DND-41 (cell line): ENCODE data around the gene NCMAP.
A peak's percentile ranks its signal among the peaks of the same experiment; 100 is the strongest.

ENCODE experiments used
- ATAC-seq: fragments of 200-7000 bp; cut with Tn5 transposase; 3 replicates; pipeline ENCODE4 v1.9.1; 2021; ENCODE audit warnings: low read depth; ENCODE audit not compliant: insufficient read depth
- DNase-seq: peaks from one replicate; pipeline ENCODE4 v3.0.0-alpha.2; 2020
- H2AFZ ChIP-seq: 2 replicates; pipeline ENCODE4 v1.6.0; 2012; ENCODE audit warnings: low read depth, low read length
- H3K27ac ChIP-seq: 2 replicates; pipeline ENCODE4 v1.5.1; 2012; ENCODE audit warnings: low read length, inconsistent platforms
- H3K27me3 ChIP-seq: fragments of 200-600 bp; sonication (generic); 2 replicates; pipeline ENCODE4 v1.6.0; 2012; ENCODE audit warnings: low read length, mild to moderate bottlenecking, inconsistent platforms; ENCODE audit not compliant: insufficient read depth, poor library complexity
- H3K36me3 ChIP-seq: 2 replicates; pipeline ENCODE4 v1.5.1; 2012; ENCODE audit warnings: low read length, inconsistent platforms; ENCODE audit not compliant: insufficient read depth
- H3K4me1 ChIP-seq: 2 replicates; pipeline ENCODE4 v1.5.1; 2012; ENCODE audit warnings: mild to moderate bottlenecking, low read length; ENCODE audit not compliant: insufficient read depth
- H3K4me2 ChIP-seq: 2 replicates; pipeline ENCODE4 v1.6.0; 2012; ENCODE audit warnings: mild to moderate bottlenecking, moderate library complexity, low read length, inconsistent platforms; ENCODE audit not compliant: insufficient read depth
- H3K4me3 ChIP-seq, 2 experiments: fragments of 200-600 bp in 1 of 2; shearing (Covaris generic) in 1 of 2; 2 replicates each; pipeline ENCODE4 v1.5.1; 2012 to 2016; ENCODE audit warnings: inconsistent platforms in 2 of 2, low read length in 2 of 2, mild to moderate bottlenecking in 2 of 2, low read depth in 1 of 2, moderate library complexity in 1 of 2
- H3K79me2 ChIP-seq: 2 replicates; pipeline ENCODE4 v1.6.0; 2012; ENCODE audit warnings: low read length, inconsistent platforms; ENCODE audit not compliant: insufficient read depth
- H3K9ac ChIP-seq: 2 replicates; pipeline ENCODE4 v1.6.0; 2012; ENCODE audit warnings: low read depth, mild to moderate bottlenecking, inconsistent platforms, low read length, moderate library complexity
- H3K9me3 ChIP-seq: 2 replicates; pipeline ENCODE4 v1.5.1; 2012; ENCODE audit warnings: low read length, moderate library complexity, mild to moderate bottlenecking, inconsistent platforms; ENCODE audit not compliant: insufficient read depth, severe bottlenecking
- H4K20me1 ChIP-seq: 2 replicates; pipeline ENCODE4 v1.6.0; 2012; ENCODE audit warnings: low read length; ENCODE audit not compliant: insufficient read depth
- CTCF ChIP-seq: IDR thresholded peaks from 2 replicates; pipeline ENCODE4 v1.5.1; 2012; ENCODE audit warnings: borderline replicate concordance, low read length, moderate library complexity, mild to moderate bottlenecking; ENCODE audit not compliant: poor library complexity, severe bottlenecking; ENCODE audit errors: extremely low read depth
- EZH2 ChIP-seq: IDR thresholded peaks from 3 replicates; pipeline ENCODE4 v1.6.1; 2012; ENCODE audit warnings: borderline replicate concordance, low read depth, mild to moderate bottlenecking, moderate library complexity, low read length, inconsistent platforms; ENCODE audit not compliant: severe bottlenecking

Gene NCMAP

GRCh38 chr1:24540051-24540905, 15.6 kb upstream of the NCMAP start:
- TF ChIP-seq CTCF (no peak), EZH2 (no peak)
- Histone ChIP-seq H3K27ac (no peak overlapping the region), H3K4me3 (no peak overlapping the region), H3K9me3 (no peaks in the 10 kb centered on the region), H3K4me2 (no peak overlapping the region), H4K20me1 (no peaks in the 10 kb centered on the region), H2AFZ (no peak overlapping the region), H3K79me2 (no peaks in the 10 kb centered on the region), H3K9ac (no peak overlapping the region), H3K4me1 (peaks cover 12% of the 10 kb centered on the region), H3K36me3 (no peaks in the 10 kb centered on the region), H3K27me3 (peaks cover 12% of the 10 kb centered on the region)
- DNase-seq, result no peak
- ATAC-seq, result no peak

- no peak for ATAC-seq
- peaks cover 4% of the 10 kb centered on the region for H3K4me1 ChIP-seq
These were observed 14.8 kb upstream of the NCMAP start for GRCh38 chr1:24540906-24541710.

GRCh38 chr1:24541711-24542346, 14.1 kb upstream of the NCMAP start:
- H3K4me1 ChIP-seq, result no peaks in the 10 kb centered on the region; the same call in 1 of the 2 replicates
- H3K27me3 ChIP-seq, result peaks cover 13% of the 10 kb centered on the region
- no peak overlapping the region for H3K27ac ChIP-seq
- no peak overlapping the region for H2AFZ ChIP-seq
- H3K4me2 ChIP-seq, result no peak overlapping the region
- no peaks in the 10 kb centered on the region for H3K9me3 ChIP-seq
- H3K36me3 ChIP-seq, result no peaks in the 10 kb centered on the region
- no peak for ATAC-seq
- H3K4me3 ChIP-seq, result no peak overlapping the region
- peak; percentile 19 for DNase-seq
- no peaks in the 10 kb centered on the region for H4K20me1 ChIP-seq
- no peak overlapping the region for H3K9ac ChIP-seq
- TF ChIP-seq CTCF (peak; percentile 67), EZH2 (no peak)
- H3K79me2 ChIP-seq, result no peaks in the 10 kb centered on the region

More at GRCh38 chr1:24540906-24541710, 14.8 kb upstream of the NCMAP start:
- TF ChIP-seq CTCF, result no peak
- TF ChIP-seq EZH2, result no peak
- Histone ChIP-seq H3K4me2 (no peak overlapping the region), H4K20me1 (no peaks in the 10 kb centered on the region), H2AFZ (no peak overlapping the region), H3K27me3 (peaks cover 13% of the 10 kb centered on the region), H3K9me3 (no peaks in the 10 kb centered on the region), H3K9ac (no peak overlapping the region), H3K4me3 (no peak overlapping the region), H3K27ac (no peak overlapping the region), H3K36me3 (no peaks in the 10 kb centered on the region), H3K79me2 (no peaks in the 10 kb centered on the region)
- DNase-seq, result no peak
